ENCODE measurements around the gene EPHA5.
"Not testable (repeated sequence)": the region's sequence is repeated elsewhere in the genome, so short reads cannot be mapped to it uniquely, and the experiment has no call there.

The EPHA5 gene

DNA sequence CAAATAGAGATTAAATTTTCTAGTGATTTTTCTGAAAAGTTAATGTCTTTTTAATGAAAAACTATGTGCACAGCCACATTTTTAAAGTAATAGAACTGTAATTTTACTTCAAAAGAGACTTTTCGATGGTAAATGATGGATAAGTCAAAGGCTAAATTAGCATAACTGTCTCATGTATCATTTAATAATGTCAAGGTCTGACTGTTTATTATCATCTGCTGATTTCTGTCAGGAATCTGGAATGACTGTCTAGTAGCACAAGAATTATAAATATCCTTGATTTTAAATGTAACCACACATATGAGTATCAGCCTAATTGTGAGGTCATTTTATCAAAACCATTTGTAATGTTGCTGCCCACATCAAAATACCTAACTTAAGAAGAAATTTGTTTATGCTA is 333.8 kb downstream of the EPHA5 start:
- H3K9me3 ChIP-seq (ENCODE audit: control insufficient read depth, insufficient read depth, low read length), result no peaks in the 10 kb centered on the region
- H3K27me3 ChIP-seq (ENCODE audit: control insufficient read depth, insufficient read depth, low read length), result no peaks in the 10 kb centered on the region
- no peaks in the 10 kb centered on the region for H3K36me3 ChIP-seq (ENCODE audit: control insufficient read depth, insufficient read depth, low read length)
- no peak overlapping the region for H3K4me3 ChIP-seq (ENCODE audit: low read depth, low read length)
- no peaks in the 10 kb centered on the region for H3K4me1 ChIP-seq (ENCODE audit: control insufficient read depth, insufficient read depth, low read length)
- H3K27ac ChIP-seq (ENCODE audit: low read depth, low read length), result no peak overlapping the region
- no peak overlapping the region for H3K9ac ChIP-seq (ENCODE audit: low read depth, low read length)

DNA sequence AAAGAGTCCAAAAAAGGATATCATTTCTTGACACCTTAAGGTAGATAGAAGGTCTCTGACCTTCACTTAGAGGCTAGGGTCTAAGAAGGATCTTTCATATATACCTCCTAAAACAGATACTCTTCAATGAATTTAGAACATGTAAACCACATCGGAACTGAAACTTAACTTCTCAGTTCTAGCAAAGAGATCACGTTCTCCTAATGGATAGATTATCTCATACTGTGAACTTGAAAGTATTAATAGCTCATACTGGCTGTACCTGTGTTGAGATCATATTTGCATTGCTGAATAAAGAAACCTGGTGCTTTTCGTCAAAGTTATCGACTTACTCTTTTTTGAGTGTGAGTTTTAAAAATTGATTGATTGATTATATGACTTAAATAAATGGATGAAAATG is 353.8 kb downstream of the EPHA5 start:
- Histone ChIP-seq H3K4me3 (ENCODE audit: low read depth, low read length) (no peak overlapping the region), H3K27ac (ENCODE audit: low read depth, low read length) (no peak overlapping the region)

DNA sequence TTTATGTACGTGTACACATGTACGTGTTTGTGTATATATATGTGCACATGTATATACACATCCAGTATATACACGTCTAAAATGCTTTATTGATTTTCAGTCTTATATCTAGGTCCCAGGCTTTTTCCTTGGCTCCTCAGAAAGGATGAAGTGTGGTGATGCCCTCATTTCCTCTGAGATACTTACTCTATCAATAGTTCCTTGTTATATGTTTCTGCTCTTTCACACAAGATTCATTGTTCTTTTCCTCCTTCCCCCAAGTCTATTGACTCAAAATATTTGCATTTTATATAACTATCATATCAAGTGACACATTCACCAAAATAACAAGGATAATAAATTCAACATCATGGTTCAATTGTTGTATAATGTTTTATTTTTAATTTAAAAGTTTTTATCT is 359.2 kb downstream of the EPHA5 start:
- Histone ChIP-seq H3K4me3 (ENCODE audit: low read depth, low read length) (no peak overlapping the region), H3K4me1 (ENCODE audit: control insufficient read depth, insufficient read depth, low read length) (no peaks in the 10 kb centered on the region), H3K27ac (ENCODE audit: low read depth, low read length) (no peak overlapping the region)

More for the DNA sequence above, 353.8 kb downstream of the EPHA5 start:
- Histone ChIP-seq H3K36me3 (ENCODE audit: control insufficient read depth, insufficient read depth, low read length) (no peaks in the 10 kb centered on the region), H3K4me1 (ENCODE audit: control insufficient read depth, insufficient read depth, low read length) (peaks cover 8% of the 10 kb centered on the region; the same call in 1 of the 2 replicates), H3K9me3 (ENCODE audit: control insufficient read depth, insufficient read depth, low read length) (no peaks in the 10 kb centered on the region), H3K9ac (ENCODE audit: low read depth, low read length) (no peak overlapping the region), H3K27me3 (ENCODE audit: control insufficient read depth, insufficient read depth, low read length) (no peaks in the 10 kb centered on the region)

GRCh38 chr4:65310586-65310985 is 359.7 kb downstream of the EPHA5 start:
- no peaks in the 10 kb centered on the region for H3K36me3 ChIP-seq (ENCODE audit: control insufficient read depth, insufficient read depth, low read length)
- no peak overlapping the region for H3K9ac ChIP-seq (ENCODE audit: low read depth, low read length)
- H3K27ac ChIP-seq (ENCODE audit: low read depth, low read length), result no peak overlapping the region
- H3K9me3 ChIP-seq (ENCODE audit: control insufficient read depth, insufficient read depth, low read length), result no peaks in the 10 kb centered on the region
- H3K4me3 ChIP-seq (ENCODE audit: low read depth, low read length), result no peak overlapping the region
- no peaks in the 10 kb centered on the region for H3K27me3 ChIP-seq (ENCODE audit: control insufficient read depth, insufficient read depth, low read length)
- no peaks in the 10 kb centered on the region for H3K4me1 ChIP-seq (ENCODE audit: control insufficient read depth, insufficient read depth, low read length)

More for the DNA sequence above, 359.2 kb downstream of the EPHA5 start:
- H3K36me3 ChIP-seq (ENCODE audit: control insufficient read depth, insufficient read depth, low read length), result no peaks in the 10 kb centered on the region
- no peaks in the 10 kb centered on the region for H3K27me3 ChIP-seq (ENCODE audit: control insufficient read depth, insufficient read depth, low read length)
- H3K9me3 ChIP-seq (ENCODE audit: control insufficient read depth, insufficient read depth, low read length), result no peaks in the 10 kb centered on the region
- no peak overlapping the region for H3K9ac ChIP-seq (ENCODE audit: low read depth, low read length)

- H3K9me3 ChIP-seq (ENCODE audit: control insufficient read depth, insufficient read depth, low read length); H3K27ac ChIP-seq (ENCODE audit: low read depth, low read length); H3K27me3 ChIP-seq (ENCODE audit: control insufficient read depth, insufficient read depth, low read length); H3K9ac ChIP-seq (ENCODE audit: low read depth, low read length); H3K36me3 ChIP-seq (ENCODE audit: control insufficient read depth, insufficient read depth, low read length); H3K4me3 ChIP-seq (ENCODE audit: low read depth, low read length); H3K4me1 ChIP-seq (ENCODE audit: control insufficient read depth, insufficient read depth, low read length): not testable (repeated sequence)
These were observed 361.7 kb downstream of the EPHA5 start for GRCh38 chr4:65308626-65309025.

GRCh38 chr4:65302145-65302544 is 368.1 kb downstream of the EPHA5 start:
- Histone ChIP-seq H3K9ac (ENCODE audit: low read depth, low read length) (no peak overlapping the region), H3K36me3 (ENCODE audit: control insufficient read depth, insufficient read depth, low read length) (no peaks in the 10 kb centered on the region), H3K4me1 (ENCODE audit: control insufficient read depth, insufficient read depth, low read length) (no peaks in the 10 kb centered on the region), H3K27ac (ENCODE audit: low read depth, low read length) (no peak overlapping the region), H3K4me3 (ENCODE audit: low read depth, low read length) (no peak overlapping the region), H3K9me3 (ENCODE audit: control insufficient read depth, insufficient read depth, low read length) (no peaks in the 10 kb centered on the region), H3K27me3 (ENCODE audit: control insufficient read depth, insufficient read depth, low read length) (no peaks in the 10 kb centered on the region)

- H3K4me1 ChIP-seq (ENCODE audit: control insufficient read depth, insufficient read depth, low read length), result no peaks in the 10 kb centered on the region
- H3K27me3 ChIP-seq (ENCODE audit: control insufficient read depth, insufficient read depth, low read length), result no peaks in the 10 kb centered on the region
- H3K4me3 ChIP-seq (ENCODE audit: low read depth, low read length), result no peak overlapping the region
- H3K9ac ChIP-seq (ENCODE audit: low read depth, low read length), result no peak overlapping the region
- no peaks in the 10 kb centered on the region for H3K36me3 ChIP-seq (ENCODE audit: control insufficient read depth, insufficient read depth, low read length)
- peaks cover 3% of the 10 kb centered on the region; the same call in 1 of the 2 replicates for H3K9me3 ChIP-seq (ENCODE audit: control insufficient read depth, insufficient read depth, low read length)
- H3K27ac ChIP-seq (ENCODE audit: low read depth, low read length), result no peak overlapping the region
These were observed 374.0 kb downstream of the EPHA5 start for GRCh38 chr4:65296246-65296645.

GRCh38 chr4:65287071-65287470 is 383.2 kb downstream of the EPHA5 start:
- Histone ChIP-seq H3K36me3 (ENCODE audit: control insufficient read depth, insufficient read depth, low read length) (no peaks in the 10 kb centered on the region), H3K4me1 (ENCODE audit: control insufficient read depth, insufficient read depth, low read length) (no peaks in the 10 kb centered on the region), H3K4me3 (ENCODE audit: low read depth, low read length) (no peak overlapping the region), H3K27ac (ENCODE audit: low read depth, low read length) (no peak overlapping the region), H3K27me3 (ENCODE audit: control insufficient read depth, insufficient read depth, low read length) (no peaks in the 10 kb centered on the region), H3K9ac (ENCODE audit: low read depth, low read length) (no peak overlapping the region), H3K9me3 (ENCODE audit: control insufficient read depth, insufficient read depth, low read length) (no peaks in the 10 kb centered on the region)
